PC-9 (cell line): Measurements from ENCODE around the gene KCNE2. TPM values are rescaled to one million over a fixed set of nuclear protein-coding genes. Genes with fewer than 3 reads are reported as not detected.

Source experiments
- BruUV-seq: library from RNA; stranded (reverse); fragments of 400-500 nt; replicated peaks from 2 replicates; lab custom pipeline; 2021; lab: Mats Ljungman, UMichigan
- CTCF ChIA-PET: fragments of 300-600 bp; sonication (Branson Sonifier 250); formaldehyde crosslinking; loops from one replicate; lab custom pipeline; 2022; ENCODE audit warnings: antibody characterized with exemption; lab: Charles Lee
- POLR2A ChIA-PET: fragments of 300-600 bp; sonication (Branson Sonifier 250); formaldehyde crosslinking; loops from one replicate; lab custom pipeline; 2022; ENCODE audit warnings: antibody characterized with exemption; ENCODE audit not compliant: unreplicated experiment; lab: Charles Lee
- DNase-seq, 2 experiments: peaks; one replicate each; pipeline versions ENCODE4 v3.0.0 to v3.0.0-alpha.2; 2015 to 2022; ENCODE audit warnings: mixed read lengths in 1 of 2
- H2AFZ ChIP-seq: fragments of 200-600 bp; sonication (generic); 2 replicates; pipeline ENCODE4 v1.8.1; 2017; ENCODE audit warnings: antibody characterized with exemption
- H3F3A ChIP-seq: fragments of 200-600 bp; sonication (generic); 2 replicates; pipeline ENCODE4 v1.8.1; 2017; ENCODE audit warnings: antibody characterized with exemption, mild to moderate bottlenecking, low read depth; ENCODE audit not compliant: insufficient read depth
- H3K27ac ChIP-seq: fragments of 200-600 bp; sonication (generic); 2 replicates; pipeline ENCODE4 v1.6.1; 2016; ENCODE audit warnings: mixed run types
- H3K27me3 ChIP-seq: fragments of 200-600 bp; sonication (generic); 2 replicates; pipeline ENCODE4 v1.6.1; 2016; ENCODE audit warnings: low read depth, mixed run types; ENCODE audit not compliant: insufficient read depth
- H3K36me3 ChIP-seq: fragments of 200-600 bp; sonication (generic); 2 replicates; pipeline ENCODE4 v1.6.1; 2016; ENCODE audit warnings: low read depth, mixed run types
- H3K4me1 ChIP-seq: fragments of 200-600 bp; sonication (generic); replicated peaks from 2 replicates; pipeline ENCODE4 v1.6.1; 2016; ENCODE audit warnings: mixed run types; ENCODE audit not compliant: insufficient read depth
- H3K4me2 ChIP-seq: fragments of 200-600 bp; sonication (generic); 2 replicates; pipeline ENCODE4 v1.6.1; 2017; ENCODE audit warnings: mixed run types
- H3K4me3 ChIP-seq: fragments of 200-600 bp; sonication (generic); 2 replicates; pipeline ENCODE4 v1.6.1; 2016; ENCODE audit warnings: mixed run types
- H3K79me2 ChIP-seq: fragments of 200-600 bp; sonication (generic); 2 replicates; pipeline ENCODE4 v1.6.1; 2017; ENCODE audit warnings: low read depth, mixed run types
- H3K9me2 ChIP-seq: fragments of 200-600 bp; sonication (generic); 2 replicates; pipeline ENCODE4 v1.8.1; 2017; ENCODE audit warnings: mild to moderate bottlenecking; ENCODE audit not compliant: insufficient read depth
- H3K9me3 ChIP-seq: fragments of 200-600 bp; sonication (generic); 2 replicates; pipeline ENCODE4 v1.8.1; 2016; ENCODE audit warnings: low read depth; ENCODE audit not compliant: insufficient read depth
- H4K20me1 ChIP-seq: fragments of 200-600 bp; sonication (generic); 2 replicates; pipeline ENCODE4 v1.8.1; 2017; ENCODE audit not compliant: insufficient read depth
- EZH2 ChIP-seq: fragments of 200-600 bp; sonication (generic); IDR thresholded peaks from 2 replicates; pipeline ENCODE4 v1.8.0; 2017; ENCODE audit warnings: antibody characterized with exemption, low read depth
- intact Hi-C: fragments of 100-400 bp; cut with micrococcal nuclease; formaldehyde crosslinking; loops from one replicate; pipeline ENCODE4 v1.10.0; 2022; ENCODE audit not compliant: unreplicated experiment
- total RNA-seq: library from RNA; stranded (reverse); gene quantifications from 2 replicates; pipeline ENCODE4 v1.2.3, GENCODE V29; 2021
- TF ChIP-seq, protein P1 (sequence below): fragments of 200-600 bp; sonication (generic); conservative IDR thresholded peaks from 2 replicates; pipeline ENCODE4 v1.6.1; 2017; ENCODE audit warnings: mixed run types, antibody characterized with exemption, mild to moderate bottlenecking, moderate library complexity

KCNE2 gene
- total RNA-seq, 1 experiment from 2014 or later = not detected

DNA sequence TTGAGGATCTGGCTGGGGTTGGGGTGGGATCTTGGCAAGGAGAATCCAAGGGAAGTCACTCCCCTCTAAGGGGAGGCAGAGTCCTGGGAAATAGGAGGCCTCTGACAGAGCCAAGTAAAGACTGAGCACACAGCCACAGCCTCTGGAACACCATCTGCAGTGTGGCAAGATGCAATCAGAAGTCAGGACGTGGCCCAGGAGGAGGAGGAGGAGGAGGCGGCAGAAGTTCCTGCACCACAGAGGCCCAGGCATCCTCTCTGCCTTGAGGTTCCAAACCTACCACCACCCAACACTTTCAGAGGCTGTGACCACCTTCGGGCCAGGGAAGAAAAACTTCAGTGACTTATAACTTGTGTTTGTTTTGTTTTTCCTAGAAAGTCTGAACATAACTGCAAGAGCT lies 23.7 kb upstream of the KCNE2 start:
- ChIA-PET POLR2A (no interaction called here), CTCF (no interaction called here)
- BruUV-seq = no TSS peak
- no peak overlapping the region for H3K4me3 ChIP-seq
- no peak overlapping the region for H3K4me2 ChIP-seq
- intact Hi-C loops = no loop called here
- H3K4me1 ChIP-seq = no peaks in the 10 kb centered on the region
- no peaks in the 10 kb centered on the region for H3K9me3 ChIP-seq
- no peaks in the 10 kb centered on the region for H3K36me3 ChIP-seq
- no peaks in the 10 kb centered on the region for H3F3A ChIP-seq
- H4K20me1 ChIP-seq = no peaks in the 10 kb centered on the region
- no peak overlapping the region for H2AFZ ChIP-seq
- no peaks in the 10 kb centered on the region for H3K79me2 ChIP-seq
- no peak for TF ChIP-seq EZH2
- TF ChIP-seq, protein P1, sequence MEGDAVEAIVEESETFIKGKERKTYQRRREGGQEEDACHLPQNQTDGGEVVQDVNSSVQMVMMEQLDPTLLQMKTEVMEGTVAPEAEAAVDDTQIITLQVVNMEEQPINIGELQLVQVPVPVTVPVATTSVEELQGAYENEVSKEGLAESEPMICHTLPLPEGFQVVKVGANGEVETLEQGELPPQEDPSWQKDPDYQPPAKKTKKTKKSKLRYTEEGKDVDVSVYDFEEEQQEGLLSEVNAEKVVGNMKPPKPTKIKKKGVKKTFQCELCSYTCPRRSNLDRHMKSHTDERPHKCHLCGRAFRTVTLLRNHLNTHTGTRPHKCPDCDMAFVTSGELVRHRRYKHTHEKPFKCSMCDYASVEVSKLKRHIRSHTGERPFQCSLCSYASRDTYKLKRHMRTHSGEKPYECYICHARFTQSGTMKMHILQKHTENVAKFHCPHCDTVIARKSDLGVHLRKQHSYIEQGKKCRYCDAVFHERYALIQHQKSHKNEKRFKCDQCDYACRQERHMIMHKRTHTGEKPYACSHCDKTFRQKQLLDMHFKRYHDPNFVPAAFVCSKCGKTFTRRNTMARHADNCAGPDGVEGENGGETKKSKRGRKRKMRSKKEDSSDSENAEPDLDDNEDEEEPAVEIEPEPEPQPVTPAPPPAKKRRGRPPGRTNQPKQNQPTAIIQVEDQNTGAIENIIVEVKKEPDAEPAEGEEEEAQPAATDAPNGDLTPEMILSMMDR = no peak
- 0 out of 2 replicates have a peak, but pooled peaks cover 3% of the 10 kb centered on the region for H3K27me3 ChIP-seq
- H3K9me2 ChIP-seq = no peaks in the 10 kb centered on the region
- no peak overlapping the region for H3K27ac ChIP-seq
- DNase-seq = no peak

DNA sequence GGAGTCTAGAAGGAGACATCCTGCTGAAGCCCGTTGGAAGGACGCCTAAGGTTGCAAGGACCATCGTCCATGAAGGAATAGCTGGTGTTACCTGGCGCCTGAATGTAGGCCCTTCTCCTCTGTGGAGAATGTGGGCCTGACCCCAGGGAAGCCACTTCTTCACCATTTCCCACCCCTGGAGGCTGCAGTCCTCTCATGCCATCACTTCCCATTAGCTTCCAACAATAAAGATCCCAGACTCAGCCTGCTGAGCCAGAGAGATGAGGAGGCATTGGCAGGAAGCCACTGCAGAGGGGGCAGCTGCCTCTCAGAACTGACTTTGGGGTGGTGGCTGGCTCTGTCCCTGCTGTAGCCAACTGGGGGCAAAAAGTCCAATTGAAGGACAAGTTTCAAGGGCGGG lies 21.3 kb upstream of the KCNE2 start:
- no peaks in the 10 kb centered on the region for H3F3A ChIP-seq
- H4K20me1 ChIP-seq = no peaks in the 10 kb centered on the region
- ChIA-PET CTCF (no interaction called here), POLR2A (no interaction called here)
- intact Hi-C loops = no loop called here
- no peaks in the 10 kb centered on the region for H3K79me2 ChIP-seq
- H2AFZ ChIP-seq = no peak overlapping the region
- no peaks in the 10 kb centered on the region for H3K36me3 ChIP-seq
- no peaks in the 10 kb centered on the region for H3K9me3 ChIP-seq
- BruUV-seq = no TSS peak
- TF ChIP-seq, protein P1 = no peak
- no peak for TF ChIP-seq EZH2
- H3K4me3 ChIP-seq = no peak overlapping the region
- DNase-seq = no peak
- H3K27me3 ChIP-seq = 0 out of 2 replicates have a peak, but pooled peaks cover 3% of the 10 kb centered on the region
- no peaks in the 10 kb centered on the region for H3K9me2 ChIP-seq
- no peaks in the 10 kb centered on the region for H3K4me1 ChIP-seq
- no peak overlapping the region for H3K27ac ChIP-seq
- H3K4me2 ChIP-seq = no peak overlapping the region

DNA sequence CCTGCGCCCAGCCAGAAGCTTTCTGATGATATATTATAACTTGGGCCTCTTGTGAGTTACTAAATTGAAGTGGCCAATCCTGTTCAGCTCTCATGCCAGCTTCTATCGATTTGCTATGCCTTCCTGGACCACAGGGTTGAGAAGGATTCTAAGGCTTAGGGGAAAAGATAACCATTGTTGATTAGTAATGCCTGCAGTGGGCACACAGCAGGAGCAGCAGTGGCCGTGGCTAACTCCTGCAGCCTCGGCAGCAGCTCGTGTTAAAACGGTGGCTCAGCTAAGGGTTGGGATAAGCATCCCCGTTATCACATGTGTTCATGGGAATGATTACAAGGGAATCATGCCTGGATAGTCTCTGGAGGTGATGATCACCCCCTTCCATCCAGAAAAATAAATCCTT lies 20.5 kb upstream of the KCNE2 start:
- intact Hi-C loops = no loop called here
- Histone ChIP-seq H3K9me3 (no peaks in the 10 kb centered on the region), H3K79me2 (no peaks in the 10 kb centered on the region), H3K27me3 (0 out of 2 replicates have a peak, but pooled peaks cover 3% of the 10 kb centered on the region), H3K4me2 (no peak overlapping the region), H3K9me2 (no peaks in the 10 kb centered on the region), H3K36me3 (no peaks in the 10 kb centered on the region), H3K4me3 (no peak overlapping the region), H3K4me1 (no peaks in the 10 kb centered on the region), H3F3A (no peaks in the 10 kb centered on the region), H3K27ac (no peak overlapping the region), H2AFZ (no peak overlapping the region), H4K20me1 (no peaks in the 10 kb centered on the region)
- no peak for DNase-seq
- TF ChIP-seq, protein P1 = no peak
- TF ChIP-seq EZH2 = no peak
- BruUV-seq = no TSS peak
- CTCF ChIA-PET = no interaction called here
- POLR2A ChIA-PET = no interaction called here
